Left forelimb (tissue), 1 donor: ENCODE data around the gene SLC25A48.

ENCODE experiments used
- DNase-seq: peaks from one replicate; pipeline ENCODE4 v3.0.0-alpha.2; 2018; ENCODE audit warnings: low spot score

Gene SLC25A48

GRCh38 chr5:135829681-135830383 is 4.6 kb upstream of the SLC25A48 start:
- DNase-seq, result peak; percentile 72

- DNase-seq, result no peak
Observed at GRCh38 chr5:135830384-135830700, 4.1 kb upstream of the SLC25A48 start.

GRCh38 chr5:135830876-135831275 is 3.6 kb upstream of the SLC25A48 start:
- no peak for DNase-seq

GRCh38 chr5:135831439-135831838 is 3.0 kb upstream of the SLC25A48 start:
- no peak for DNase-seq

GRCh38 chr5:135831851-135832555 is 2.5 kb upstream of the SLC25A48 start:
- DNase-seq, result peak; percentile 60

GRCh38 chr5:135832941-135833920 is 1.2 kb upstream of the SLC25A48 start:
- peak; percentile 53 for DNase-seq

- DNase-seq, result no peak
Observed at GRCh38 chr5:135833961-135834638, 363 bp upstream of the SLC25A48 start.

GRCh38 chr5:135835766-135836165 is 1.3 kb downstream of the SLC25A48 start:
- no peak for DNase-seq

- DNase-seq, result peak; percentile 37
Observed at GRCh38 chr5:135838395-135838794, 3.9 kb downstream of the SLC25A48 start.

GRCh38 chr5:135839566-135839965 is 5.1 kb downstream of the SLC25A48 start:
- DNase-seq, result no peak

- DNase-seq, result no peak
Observed at GRCh38 chr5:135840959-135841358, 6.5 kb downstream of the SLC25A48 start.

- no peak for DNase-seq
Observed at GRCh38 chr5:135842737-135843136, 8.3 kb downstream of the SLC25A48 start.

- DNase-seq, result peak; percentile 59
Observed at GRCh38 chr5:135843571-135844337, 9.3 kb downstream of the SLC25A48 start.

GRCh38 chr5:135846311-135846710 is 11.8 kb downstream of the SLC25A48 start:
- peak; percentile 42 for DNase-seq

- no peak for DNase-seq
Observed at GRCh38 chr5:135847976-135848375, 13.5 kb downstream of the SLC25A48 start.

- peak; percentile 25 for DNase-seq
Observed at GRCh38 chr5:135850231-135850630, 15.8 kb downstream of the SLC25A48 start.

GRCh38 chr5:135850671-135851070 is 16.2 kb downstream of the SLC25A48 start:
- no peak for DNase-seq

- peak; percentile 33 for DNase-seq
Observed at GRCh38 chr5:135851186-135851914, 16.9 kb downstream of the SLC25A48 start.

GRCh38 chr5:135851915-135852845 is 17.7 kb downstream of the SLC25A48 start:
- DNase-seq, result no peak
